Measurements from ENCODE around the gene RMND5A. TPM values are rescaled to one million over a fixed set of nuclear protein-coding genes. Genes with fewer than 3 reads are reported as not detected.

Gene RMND5A
- total RNA-seq, 1 experiment from 2014 or later, result 33.1 TPM

- no peak for DNase-seq (ENCODE audit: low spot score)
These were observed 70.8 kb downstream of the RMND5A start, which contains the start of gene CD8A for GRCh38 chr2:86790676-86791572. CD8A (minus strand) TSS chr2:86790913; CDS start chr2:86790825, 88 bp downstream.

GRCh38 chr2:86791573-86791972 is 71.5 kb downstream of the RMND5A start:
- no peak for DNase-seq (ENCODE audit: low spot score)

GRCh38 chr2:86793752-86794151 is 73.7 kb downstream of the RMND5A start:
- no peak for DNase-seq (ENCODE audit: low spot score)

DNA sequence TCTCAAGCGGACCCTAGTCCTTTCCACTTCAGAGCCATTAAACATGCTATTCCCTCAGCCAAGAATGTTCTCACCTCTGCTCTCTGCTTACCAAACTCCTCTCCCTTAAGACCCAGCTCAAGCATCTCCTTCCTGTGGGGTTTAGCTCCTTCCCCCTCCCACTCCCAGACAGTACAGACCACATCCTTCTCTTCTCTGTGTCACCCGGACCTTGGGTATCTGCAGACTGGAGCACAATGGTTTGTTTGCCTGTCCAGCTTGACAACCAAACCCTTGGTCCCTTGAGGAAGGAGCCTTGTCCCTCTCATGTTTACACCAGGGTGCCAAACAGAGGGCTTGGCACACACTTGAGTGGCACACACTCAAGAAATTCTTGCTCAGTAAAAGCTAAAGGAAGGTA is 74.8 kb downstream of the RMND5A start:
- DNase-seq (ENCODE audit: low spot score), result no peak

DNA sequence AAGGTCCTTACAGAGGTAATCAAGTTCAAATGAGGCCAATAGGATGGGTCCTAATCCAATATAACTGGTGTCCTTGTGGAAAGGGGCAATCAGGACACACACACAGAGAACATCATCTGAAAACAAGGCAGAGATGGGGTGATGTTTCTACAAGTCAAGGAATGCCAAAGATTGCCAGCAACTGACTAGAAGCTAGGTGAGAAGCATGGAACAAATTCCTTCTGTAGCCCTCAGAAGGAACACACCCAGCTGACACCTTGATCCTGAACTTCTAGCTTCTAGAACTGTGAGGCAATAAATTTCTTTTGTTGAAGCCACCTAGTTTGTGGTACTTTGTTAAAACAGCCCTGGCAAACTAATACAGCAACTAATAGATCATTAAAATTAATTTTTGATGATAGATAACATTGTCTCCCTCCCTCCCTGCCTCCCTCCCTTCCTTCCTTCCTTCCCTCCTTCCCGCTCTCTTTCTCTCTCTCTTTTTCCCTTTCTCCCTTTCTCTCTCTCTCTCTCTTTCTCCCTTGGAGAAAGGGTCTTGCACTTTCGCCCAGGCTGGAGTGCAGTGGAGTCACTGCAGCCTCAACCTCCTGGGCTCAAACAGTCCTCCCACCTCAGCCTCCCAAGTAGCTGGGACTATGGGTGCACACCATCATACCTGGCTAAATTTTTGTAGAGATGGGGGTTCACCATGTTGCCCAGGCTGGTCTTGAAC is 80.9 kb downstream of the RMND5A start:
- DNase-seq (ENCODE audit: low spot score), result no peak

DNA sequence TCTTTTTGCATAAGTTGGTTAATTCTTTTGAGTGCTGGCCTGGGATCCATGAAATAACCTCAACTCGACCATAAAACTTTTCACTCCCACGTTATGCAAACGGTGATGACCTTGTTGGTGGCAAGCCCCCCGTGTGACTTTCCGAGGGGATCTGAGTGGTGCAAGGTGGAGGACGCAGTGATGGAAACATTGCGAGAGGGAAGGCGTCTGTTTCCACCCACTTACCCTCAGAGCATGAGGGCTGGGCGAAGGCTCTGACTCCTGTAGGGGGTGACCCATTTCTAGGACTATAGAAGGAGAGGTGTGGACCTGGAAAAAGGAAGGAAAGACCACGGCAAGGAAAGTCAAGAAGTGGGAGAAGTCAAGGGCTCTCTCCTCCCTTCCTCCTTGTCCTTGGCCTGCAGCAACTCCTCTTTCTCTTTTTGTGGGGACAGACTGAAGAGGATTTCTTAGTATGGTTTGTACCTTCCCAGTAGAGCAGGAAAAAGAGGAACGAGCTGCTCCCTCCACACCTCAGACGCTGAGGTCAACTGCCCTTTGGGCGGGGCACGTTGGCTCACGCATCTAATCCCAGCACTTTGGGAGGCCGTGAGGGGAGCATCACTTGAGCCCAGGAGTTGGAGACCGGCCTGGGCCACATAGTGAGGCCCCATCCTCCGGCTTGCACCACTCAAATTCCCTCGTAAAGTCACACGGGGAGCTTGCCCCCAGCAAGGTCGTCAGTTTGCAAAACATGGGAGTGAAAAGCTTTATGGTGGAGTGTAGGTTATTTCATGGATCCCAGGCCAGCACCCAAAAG is 86.2 kb downstream of the RMND5A start:
- no peak for DNase-seq (ENCODE audit: low spot score)

DNA sequence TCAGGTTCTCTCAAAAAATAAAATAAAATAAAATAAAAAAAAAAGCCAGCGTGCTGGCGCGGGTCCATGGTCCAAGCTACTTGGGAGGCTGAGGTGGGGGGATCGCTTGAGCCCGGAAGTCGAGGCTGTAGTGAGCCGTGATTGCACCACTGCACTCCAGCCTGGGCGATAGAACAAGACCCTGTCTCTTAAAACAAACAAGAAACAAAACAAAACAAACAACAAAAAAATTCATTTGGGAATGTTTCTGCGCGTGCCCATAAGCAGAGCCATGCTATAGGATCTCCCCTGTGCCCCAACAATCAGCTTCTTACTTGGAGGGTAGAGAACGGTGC is 87.0 kb downstream of the RMND5A start:
- no peak for DNase-seq (ENCODE audit: low spot score)

DNA sequence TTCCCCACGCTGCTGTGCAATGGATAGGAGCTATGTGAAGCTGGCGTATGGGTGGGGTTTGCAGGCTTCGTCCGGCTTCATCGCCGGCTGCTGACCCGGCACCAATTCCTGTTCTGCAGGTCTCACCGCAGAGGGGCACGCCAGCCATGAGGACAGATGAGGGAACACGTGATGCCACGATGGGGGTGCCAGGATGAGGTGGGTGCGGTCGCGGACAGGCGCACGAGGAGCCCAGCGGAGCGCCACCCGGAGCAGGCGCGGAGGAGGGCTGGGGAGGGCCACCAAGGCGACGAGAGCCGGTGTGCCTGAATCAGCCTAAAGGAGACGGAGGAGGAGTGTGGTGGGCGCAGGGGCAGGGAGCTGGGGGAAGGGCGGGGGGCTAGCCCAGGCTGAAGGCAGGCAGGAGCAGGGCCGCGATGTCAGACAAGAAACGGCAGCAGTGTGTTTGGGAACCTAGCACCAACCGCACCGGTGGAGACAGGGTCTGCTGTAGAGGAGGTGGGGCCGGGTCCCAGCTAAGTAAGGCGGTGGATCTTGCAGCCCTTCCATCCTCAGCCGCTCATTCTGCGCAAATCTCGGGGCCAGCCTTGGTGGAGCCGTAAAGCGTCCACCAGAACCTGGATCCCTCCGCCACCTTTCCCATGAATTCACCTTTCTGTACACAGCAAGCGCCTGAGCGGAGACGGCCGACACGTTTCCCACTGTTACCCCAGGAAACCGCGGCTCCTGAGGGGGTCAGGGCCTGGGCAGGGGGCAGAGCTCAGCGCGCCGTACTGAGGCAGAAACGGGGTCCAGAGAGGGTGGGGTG is 87.6 kb downstream of the RMND5A start:
- DNase-seq (ENCODE audit: low spot score), result peak; percentile 25

DNA sequence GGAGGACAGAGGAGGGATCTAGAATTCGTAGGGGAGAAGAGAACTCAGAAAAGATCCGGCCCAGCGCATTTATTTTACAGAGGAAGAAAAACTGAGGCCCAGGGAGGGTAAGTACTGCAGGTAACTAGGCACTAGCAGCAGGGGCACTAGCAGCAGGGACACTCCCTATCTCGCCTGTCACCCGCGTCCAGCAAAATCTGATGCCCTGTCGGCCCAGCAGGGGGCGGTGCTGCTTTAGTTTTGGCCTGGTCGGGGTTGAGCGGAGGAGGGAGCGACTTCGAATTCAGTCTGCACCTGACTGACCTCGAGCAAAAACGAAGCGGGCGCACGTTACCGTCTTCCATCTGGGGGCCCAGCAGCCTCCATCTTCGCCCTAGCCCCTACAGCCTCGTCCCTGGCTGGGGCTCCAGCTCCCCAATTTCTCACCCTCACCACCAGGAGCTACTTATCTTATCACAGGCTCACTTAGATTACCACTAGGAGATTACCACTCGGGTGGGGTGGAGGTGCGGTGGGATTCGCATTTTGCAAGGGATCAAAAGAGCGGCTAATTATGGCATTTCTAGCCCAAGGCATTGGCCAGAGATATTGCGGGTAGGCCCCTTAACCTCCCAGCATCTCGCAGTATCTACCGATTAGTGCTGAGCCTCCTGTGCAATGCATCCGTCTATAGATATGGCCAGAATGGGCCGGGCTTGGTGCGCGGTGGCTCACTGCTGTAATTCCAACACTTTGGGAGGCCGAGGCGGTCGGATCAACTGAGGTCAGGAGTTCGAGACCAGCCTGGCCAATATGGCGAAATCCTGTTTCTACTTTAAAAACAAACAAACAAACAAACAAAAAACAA is 88.4 kb downstream of the RMND5A start:
- DNase-seq (ENCODE audit: low spot score), result peak; percentile 91

GRCh38 chr2:86809481-86810121 is 89.5 kb downstream of the RMND5A start:
- DNase-seq (ENCODE audit: low spot score), result no peak

DNA sequence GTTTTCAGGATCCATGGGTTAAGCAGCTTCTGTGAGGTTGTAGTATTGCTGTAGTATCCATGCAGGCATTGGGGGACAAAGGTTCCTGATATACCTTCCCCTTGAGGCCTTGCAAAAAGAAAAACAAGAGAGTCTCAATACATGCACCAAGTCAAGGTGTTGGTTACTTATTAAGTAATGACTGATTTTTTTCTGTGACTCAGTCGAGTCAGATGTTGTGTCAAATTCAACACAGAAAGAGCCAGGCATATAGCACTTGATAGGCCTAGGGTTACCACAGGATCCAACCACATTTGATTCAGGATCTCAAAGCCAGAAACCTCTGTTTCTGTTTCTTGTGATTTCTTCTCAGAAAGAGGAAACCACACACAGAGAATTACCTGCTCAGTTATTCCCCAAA is 95.5 kb downstream of the RMND5A start:
- DNase-seq (ENCODE audit: low spot score), result no peak

DNA sequence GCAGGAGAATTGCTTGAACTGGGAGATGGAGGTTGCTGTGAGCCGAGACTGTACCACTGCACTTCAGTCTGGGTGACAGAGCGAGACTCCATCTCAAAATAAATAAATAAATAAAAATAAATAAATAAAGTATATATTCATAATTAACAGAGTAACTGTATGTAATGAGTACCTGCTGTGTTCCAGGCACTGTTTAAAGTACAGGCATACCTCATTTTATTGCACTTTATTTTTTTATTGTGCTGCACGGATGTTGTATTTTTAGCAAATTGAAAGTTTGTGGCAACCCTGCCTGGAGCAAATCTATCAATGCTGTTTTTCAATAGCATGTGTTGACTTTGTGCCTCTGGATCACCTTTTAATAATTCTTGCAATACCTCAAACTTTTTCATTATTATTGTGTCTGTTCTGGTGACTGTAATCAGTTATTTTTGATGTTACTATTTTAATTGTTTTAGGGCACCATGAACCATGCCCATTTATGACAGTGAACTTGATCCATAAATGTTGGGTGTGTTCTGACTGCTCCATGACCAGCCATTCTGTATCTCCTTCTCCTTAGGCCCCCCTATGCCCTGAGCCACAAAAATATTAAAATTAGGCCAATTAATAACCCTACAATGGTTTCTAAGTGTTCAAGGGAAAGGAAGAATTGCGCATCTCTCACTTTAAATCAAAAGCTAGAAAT is 98.2 kb downstream of the RMND5A start:
- no peak for DNase-seq (ENCODE audit: low spot score)

DNA sequence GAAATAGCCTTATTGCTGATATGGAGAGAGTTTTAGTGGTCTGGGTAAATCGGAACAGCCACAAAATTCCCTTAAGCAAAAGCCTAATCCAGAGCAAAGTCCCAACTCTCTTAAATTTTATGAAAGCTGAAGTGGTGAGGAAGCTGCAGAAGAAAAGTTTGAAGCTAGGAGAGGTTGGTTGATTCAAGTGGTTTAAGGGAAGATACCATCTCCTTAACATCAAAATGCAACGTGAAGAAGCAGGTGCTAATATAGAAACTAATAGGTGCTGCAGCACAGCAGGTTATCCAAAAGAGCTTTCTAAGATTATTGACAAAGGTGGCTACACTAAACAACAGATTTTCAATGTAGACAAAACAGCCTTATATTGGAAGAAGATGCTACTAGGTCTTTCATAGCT is 98.9 kb downstream of the RMND5A start:
- DNase-seq (ENCODE audit: low spot score), result no peak

- no peak for DNase-seq (ENCODE audit: low spot score)
These were observed 101.2 kb downstream of the RMND5A start for GRCh38 chr2:86821306-86821705.

DNA sequence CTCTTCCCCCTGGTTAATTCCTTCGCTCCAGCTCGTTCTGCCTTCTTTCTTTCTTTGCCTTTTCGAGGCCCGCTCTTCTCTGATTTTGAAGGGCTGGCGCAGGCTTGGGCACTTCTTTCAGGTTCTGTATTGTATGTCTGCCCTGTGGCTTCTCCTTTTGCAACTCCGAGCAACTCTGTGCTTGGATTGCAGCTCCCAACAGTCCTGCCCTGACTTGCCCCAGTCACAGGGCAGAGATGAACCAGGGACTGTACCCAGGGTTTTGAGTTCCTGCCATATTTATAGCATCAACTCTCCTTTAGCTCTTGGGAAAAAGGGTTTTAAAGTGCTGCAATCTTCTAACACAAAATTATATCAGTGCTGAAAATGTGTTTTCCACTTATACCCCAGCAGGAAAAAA is 101.8 kb downstream of the RMND5A start:
- no peak for DNase-seq (ENCODE audit: low spot score)

- no peak for DNase-seq (ENCODE audit: low spot score)
These were observed 102.7 kb downstream of the RMND5A start for GRCh38 chr2:86822668-86823345.

- no peak for DNase-seq (ENCODE audit: low spot score)
These were observed 105.1 kb downstream of the RMND5A start for GRCh38 chr2:86825036-86825692.
